Body of pancreas (tissue), 4 donors: Measurements from ENCODE around the gene ADCY7. TPM values are rescaled to one million over a fixed set of nuclear protein-coding genes. Genes with fewer than 3 reads are reported as not detected.

ENCODE experiments used
- ATAC-seq: fragments of 150-250 bp; one replicate; pipeline ENCODE4 v1.9.1; 2016
- DNase-seq, 4 donors: peaks; one replicate each; pipeline ENCODE4 v3.0.0-alpha.2; 2019
- H3K27ac ChIP-seq, 4 donors: fragments of 200-600 bp; sonication (generic); 1 replicate in 3 of 4; 2 replicates in 1 of 4; pipeline versions ENCODE4 v1.5.1 to v1.6.1; 2016 to 2019; ENCODE audit warnings: mild to moderate bottlenecking in 1 of 4, mixed read lengths in 1 of 4, moderate library complexity in 1 of 4
- H3K27me3 ChIP-seq, 2 donors: fragments of 200-600 bp; sonication (generic); one replicate each; pipeline ENCODE4 v1.6.0; 2016; ENCODE audit warnings: mild to moderate bottlenecking in 1 of 2
- H3K36me3 ChIP-seq, 2 donors: fragments of 200-600 bp; sonication (generic); replicated peaks in 1 of 2; 2 replicates each; pipeline ENCODE4 v1.5.1; 2016; ENCODE audit warnings: low read depth in 2 of 2; ENCODE audit not compliant: insufficient read depth in 1 of 2
- H3K4me1 ChIP-seq: fragments of 200-600 bp; sonication (generic); one replicate; pipeline ENCODE4 v1.6.0; 2016
- H3K4me3 ChIP-seq, 2 donors: fragments of 200-600 bp; sonication (generic); 1 replicate in 1 of 2; 2 replicates in 1 of 2; pipeline ENCODE4 v1.5.1; 2016 to 2019
- H3K9me3 ChIP-seq, 3 donors: fragments of 200-600 bp; sonication (generic); 1 replicate in 2 of 3; 2 replicates in 1 of 3; pipeline ENCODE4 v1.5.1; 2016
- CTCF ChIP-seq, 7 experiments: fragments of 450-650 bp in 4 of 7; fragments of 200-600 bp in 3 of 7; sonication (generic) in 3 of 7; IDR thresholded peaks; one replicate each; pipeline ENCODE4 v1.5.1; 2016 to 2019; ENCODE audit warnings: antibody characterized with exemption in 7 of 7
- POLR2A ChIP-seq, 3 donors: fragments of 450-650 bp; IDR thresholded peaks; one replicate each; pipeline ENCODE4 v1.6.1; 2016; ENCODE audit warnings: antibody characterized with exemption in 3 of 3, mild to moderate bottlenecking in 2 of 3
- WGBS, 2 donors: methylation state at CpG; one replicate each; pipeline ENCODE4 v1.1.5; 2017; 5-methylcytosine and 5-hydroxymethylcytosine counted together
- intact Hi-C: fragments of 100-400 bp; cut with DNase I; formaldehyde crosslinking; loops from one replicate; pipeline ENCODE4 v1.15.1; 2023
- total RNA-seq, 2 donors: library from RNA; depleted of rRNA; stranded (reverse); fragments of >200 nt; gene quantifications; one replicate each; pipeline ENCODE4 v1.1.0, GENCODE V29; 2016

Gene ADCY7
- total RNA-seq, 2 donors from 2014 or later = 4.9 to 8.6 TPM

DNA sequence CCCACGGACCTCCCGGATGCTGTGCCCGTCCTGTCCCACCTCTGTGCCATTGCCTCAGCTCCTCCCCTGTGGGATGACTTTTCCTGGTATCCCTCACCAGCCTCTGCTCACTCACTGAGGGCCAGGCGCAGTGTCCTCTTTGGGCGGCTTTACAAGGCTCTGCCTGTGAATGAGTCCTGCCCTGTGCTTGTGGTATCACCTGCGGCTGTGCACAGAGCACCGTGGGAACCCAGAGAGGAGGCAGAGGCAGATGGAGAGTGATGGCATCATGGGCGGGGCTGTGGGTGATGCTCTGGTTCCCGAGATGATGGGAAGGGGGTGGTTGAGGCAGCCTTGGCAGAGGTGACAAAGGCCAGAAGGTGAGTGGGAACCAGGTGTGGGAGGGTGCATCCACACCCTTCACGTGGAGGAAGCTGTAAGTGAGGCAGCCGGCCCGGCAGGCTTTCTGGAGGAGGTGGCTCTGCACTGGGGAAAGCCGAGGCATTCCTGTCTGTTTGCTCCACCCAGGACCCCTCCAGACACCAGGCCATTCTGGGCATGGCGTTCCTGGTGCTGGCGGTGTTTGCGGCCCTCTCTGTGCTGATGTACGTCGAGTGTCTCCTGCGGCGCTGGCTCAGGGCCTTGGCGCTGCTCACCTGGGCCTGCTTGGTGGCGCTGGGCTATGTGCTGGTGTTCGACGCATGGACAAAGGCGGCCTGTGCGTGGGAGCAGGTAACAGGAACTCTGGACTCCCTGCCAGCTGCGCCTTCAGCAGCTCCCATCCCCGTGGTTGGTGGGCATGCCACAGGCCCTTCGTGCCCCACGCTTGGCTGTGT is 23.8 kb downstream of the ADCY7 start:
- Histone ChIP-seq H3K4me3 (no peak overlapping the region), H3K36me3 (no peaks in the 10 kb centered on the region), H3K27ac (no peak overlapping the region), H3K4me1 (no peaks in the 10 kb centered on the region), H3K9me3 (no peaks in the 10 kb centered on the region), H3K27me3 (no peaks in the 10 kb centered on the region)
- ATAC-seq (no peak), DNase-seq (no peak)
- no peak for TF ChIP-seq POLR2A (IDR thresholded peaks at IDR 0.05)
- TF ChIP-seq CTCF (IDR thresholded peaks at IDR 0.05) = no peak
- intact Hi-C loops = no loop called here
- 87 to 88% methylated on average over 21 to 30 of the region's 30 CpGs for WGBS, 2 donors

GRCh38 chr16:50290856-50291255 is 24.5 kb downstream of the ADCY7 start:
- H3K4me3 ChIP-seq = no peak overlapping the region
- intact Hi-C loops = no loop called here
- H3K27me3 ChIP-seq = no peaks in the 10 kb centered on the region
- H3K27ac ChIP-seq = no peak overlapping the region
- WGBS, 2 donors = 90 to 95% methylated on average over 2 to 6 of the region's 6 CpGs
- no peak for DNase-seq
- no peak for TF ChIP-seq POLR2A (IDR thresholded peaks at IDR 0.05)
- TF ChIP-seq CTCF (IDR thresholded peaks at IDR 0.05) = no peak
- no peak for ATAC-seq
- no peaks in the 10 kb centered on the region for H3K4me1 ChIP-seq
- no peaks in the 10 kb centered on the region for H3K36me3 ChIP-seq
- H3K9me3 ChIP-seq = no peaks in the 10 kb centered on the region

DNA sequence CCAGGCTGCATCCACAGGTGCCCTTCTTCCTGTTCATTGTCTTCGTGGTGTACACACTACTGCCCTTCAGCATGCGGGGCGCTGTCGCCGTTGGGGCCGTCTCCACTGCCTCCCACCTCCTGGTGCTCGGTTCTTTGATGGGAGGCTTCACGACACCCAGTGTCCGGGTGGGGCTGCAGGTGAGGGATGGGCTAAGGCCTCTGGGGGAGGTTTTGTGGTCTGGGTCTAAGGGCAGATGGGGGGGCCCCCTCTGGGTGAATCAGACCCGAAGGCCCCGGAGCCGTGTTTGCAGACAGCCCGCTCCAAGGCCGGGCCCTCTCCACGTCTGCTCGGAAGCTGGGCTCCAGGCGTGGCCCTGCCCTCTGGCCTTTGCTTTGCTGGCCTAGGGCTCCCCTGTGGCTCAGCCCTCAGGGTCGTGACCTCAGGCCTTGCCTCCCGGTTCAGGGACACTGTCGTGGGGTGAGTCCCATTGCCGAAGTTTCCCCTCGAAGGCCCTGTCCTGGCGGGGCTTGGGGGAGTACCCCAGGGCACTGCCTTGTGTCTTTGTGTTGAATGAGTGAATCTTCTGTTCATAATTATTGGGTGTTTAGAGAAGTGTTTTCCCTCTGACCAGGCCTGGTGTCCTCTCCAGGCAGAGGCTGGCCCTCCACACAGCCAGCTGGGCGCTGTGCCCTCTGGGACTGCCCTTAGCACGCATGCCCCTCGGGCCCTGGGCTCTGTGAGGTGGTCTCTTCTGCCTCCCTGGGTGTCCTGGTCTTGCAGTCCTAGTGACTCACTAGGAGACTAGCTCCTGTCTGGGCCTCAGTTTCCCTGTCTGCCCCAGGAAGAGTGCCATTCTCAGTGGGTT is 25.6 kb downstream of the ADCY7 start:
- no peaks in the 10 kb centered on the region for H3K4me1 ChIP-seq
- 84 to 89% methylated on average over 12 to 25 of the region's 26 CpGs for WGBS, 2 donors
- no peak for ATAC-seq

GRCh38 chr16:50292566-50292948 is 26.2 kb downstream of the ADCY7 start:
- Histone ChIP-seq H3K9me3 (no peaks in the 10 kb centered on the region), H3K36me3 (no peaks in the 10 kb centered on the region), H3K4me1 (no peaks in the 10 kb centered on the region), H3K4me3 (no peak overlapping the region), H3K27me3 (no peaks in the 10 kb centered on the region), H3K27ac (no peak overlapping the region)
- DNase-seq = no peak
- intact Hi-C loops = no loop called here
- WGBS, 2 donors = 85 to 88% methylated on average over 9 to 12 of the region's 12 CpGs
- ATAC-seq = no peak
- no peak for TF ChIP-seq CTCF (IDR thresholded peaks at IDR 0.05)
- no peak for TF ChIP-seq POLR2A (IDR thresholded peaks at IDR 0.05)

More for the DNA sequence above, 25.6 kb downstream of the ADCY7 start:
- Histone ChIP-seq H3K4me3 (no peak overlapping the region), H3K36me3 (no peaks in the 10 kb centered on the region), H3K9me3 (no peaks in the 10 kb centered on the region), H3K27ac (no peak overlapping the region), H3K27me3 (no peaks in the 10 kb centered on the region)
- DNase-seq = no peak
- intact Hi-C loops = no loop called here
- no peak for TF ChIP-seq CTCF (IDR thresholded peaks at IDR 0.05)
- no peak for TF ChIP-seq POLR2A (IDR thresholded peaks at IDR 0.05)
